ENCODE results near the gene ZNF750.

The ZNF750 gene

GRCh38 chr17:82789051-82789592, 50.7 kb downstream of the ZNF750 start:
- Histone ChIP-seq H3K27me3 (ENCODE audit: low read length) (no peaks in the 10 kb centered on the region), H3K4me2 (ENCODE audit: low read depth, low read length, poor library complexity, severe bottlenecking) (no peak overlapping the region), H3K4me3 (ENCODE audit: insufficient read depth, low read length, poor library complexity, severe bottlenecking) (no peak overlapping the region), H3K27ac (ENCODE audit: low read depth, low read length) (no peak overlapping the region), H3K9me2 (replicated peaks; ENCODE audit: insufficient read depth, low read length) (no peaks in the 10 kb centered on the region), H3K9ac (ENCODE audit: low read length) (no peak overlapping the region), H4K20me1 (ENCODE audit: low read depth, low read length) (no peaks in the 10 kb centered on the region), H3F3A (ENCODE audit: insufficient read depth) (no peaks in the 10 kb centered on the region), H3K79me2 (ENCODE audit: insufficient read depth, low read length) (peaks cover under 1% of the 10 kb centered on the region; the same call in 1 of the 2 replicates), H3K36me3 (ENCODE audit: low read length) (no peaks in the 10 kb centered on the region), H2AFZ (ENCODE audit: low read depth, low read length, severe bottlenecking) (no peak overlapping the region), H3K9me3 (ENCODE audit: insufficient read depth, low read length) (no peaks in the 10 kb centered on the region)
- no peak for TF ChIP-seq EZH2phosphoT487 (conservative IDR thresholded peaks at IDR 0.05; ENCODE audit: low read length)
- TF ChIP-seq, protein P1, sequence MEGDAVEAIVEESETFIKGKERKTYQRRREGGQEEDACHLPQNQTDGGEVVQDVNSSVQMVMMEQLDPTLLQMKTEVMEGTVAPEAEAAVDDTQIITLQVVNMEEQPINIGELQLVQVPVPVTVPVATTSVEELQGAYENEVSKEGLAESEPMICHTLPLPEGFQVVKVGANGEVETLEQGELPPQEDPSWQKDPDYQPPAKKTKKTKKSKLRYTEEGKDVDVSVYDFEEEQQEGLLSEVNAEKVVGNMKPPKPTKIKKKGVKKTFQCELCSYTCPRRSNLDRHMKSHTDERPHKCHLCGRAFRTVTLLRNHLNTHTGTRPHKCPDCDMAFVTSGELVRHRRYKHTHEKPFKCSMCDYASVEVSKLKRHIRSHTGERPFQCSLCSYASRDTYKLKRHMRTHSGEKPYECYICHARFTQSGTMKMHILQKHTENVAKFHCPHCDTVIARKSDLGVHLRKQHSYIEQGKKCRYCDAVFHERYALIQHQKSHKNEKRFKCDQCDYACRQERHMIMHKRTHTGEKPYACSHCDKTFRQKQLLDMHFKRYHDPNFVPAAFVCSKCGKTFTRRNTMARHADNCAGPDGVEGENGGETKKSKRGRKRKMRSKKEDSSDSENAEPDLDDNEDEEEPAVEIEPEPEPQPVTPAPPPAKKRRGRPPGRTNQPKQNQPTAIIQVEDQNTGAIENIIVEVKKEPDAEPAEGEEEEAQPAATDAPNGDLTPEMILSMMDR (IDR thresholded peaks at IDR 0.05; ENCODE audit: insufficient read depth, low read length, poor library complexity, severe bottlenecking), result no peak

DNA sequence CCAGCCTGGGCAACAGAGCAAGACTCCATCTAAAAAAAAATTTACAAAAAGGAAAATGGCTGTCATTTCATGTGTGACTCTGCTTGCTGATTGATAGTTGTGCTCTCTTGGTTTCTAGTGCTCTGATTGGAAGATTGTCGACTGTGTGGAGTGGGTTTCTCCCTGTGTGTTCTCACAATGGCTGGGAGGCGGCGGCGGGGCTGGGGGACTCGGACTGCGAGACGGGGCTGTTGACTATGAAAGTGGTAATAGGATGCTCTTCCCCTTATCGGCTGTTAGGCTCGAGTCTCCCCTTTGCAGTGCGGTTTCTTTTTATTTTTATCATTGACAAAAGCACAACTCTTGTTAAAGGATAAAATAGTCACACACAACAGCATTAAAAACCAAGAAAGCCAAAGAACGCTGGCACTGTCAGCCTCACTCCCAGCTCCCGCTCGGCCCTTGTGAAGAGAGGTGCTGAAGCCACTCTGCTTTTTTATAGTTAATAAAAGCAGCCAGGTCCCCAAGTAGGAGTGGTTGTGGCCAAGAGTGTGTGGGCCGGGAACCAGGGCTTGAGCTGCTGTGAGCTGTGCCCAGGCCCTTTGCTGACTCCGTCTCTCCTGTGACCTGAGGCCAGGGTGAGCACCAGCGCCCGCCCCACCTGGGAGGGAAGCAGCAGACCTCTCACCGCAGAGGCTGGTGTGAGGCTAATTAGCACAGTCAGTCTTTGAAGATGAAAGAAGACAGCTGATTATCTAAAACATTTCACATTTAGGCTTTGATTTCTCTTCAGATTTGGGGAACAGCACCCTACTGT, 51.4 kb downstream of the ZNF750 start:
- H2AFZ ChIP-seq (ENCODE audit: low read depth, low read length, severe bottlenecking), result no peak overlapping the region
- H3K4me3 ChIP-seq (ENCODE audit: insufficient read depth, low read length, poor library complexity, severe bottlenecking), result no peak overlapping the region
- no peak overlapping the region for H3K27ac ChIP-seq (ENCODE audit: low read depth, low read length)
- no peaks in the 10 kb centered on the region for H3K36me3 ChIP-seq (ENCODE audit: low read length)
- no peaks in the 10 kb centered on the region for H3K27me3 ChIP-seq (ENCODE audit: low read length)
- no peak overlapping the region for H3K9ac ChIP-seq (ENCODE audit: low read length)
- H4K20me1 ChIP-seq (ENCODE audit: low read depth, low read length), result no peaks in the 10 kb centered on the region
- no peak overlapping the region for H3K4me2 ChIP-seq (ENCODE audit: low read depth, low read length, poor library complexity, severe bottlenecking)
- H3K9me2 ChIP-seq (replicated peaks; ENCODE audit: insufficient read depth, low read length), result no peaks in the 10 kb centered on the region
- TF ChIP-seq, protein P1 (IDR thresholded peaks at IDR 0.05; ENCODE audit: insufficient read depth, low read length, poor library complexity, severe bottlenecking), result no peak
- no peak for TF ChIP-seq EZH2phosphoT487 (conservative IDR thresholded peaks at IDR 0.05; ENCODE audit: low read length)
- H3K9me3 ChIP-seq (ENCODE audit: insufficient read depth, low read length), result no peaks in the 10 kb centered on the region
- no peaks in the 10 kb centered on the region; the same call in 1 of the 2 replicates for H3K79me2 ChIP-seq (ENCODE audit: insufficient read depth, low read length)
- no peaks in the 10 kb centered on the region for H3F3A ChIP-seq (ENCODE audit: insufficient read depth)

DNA sequence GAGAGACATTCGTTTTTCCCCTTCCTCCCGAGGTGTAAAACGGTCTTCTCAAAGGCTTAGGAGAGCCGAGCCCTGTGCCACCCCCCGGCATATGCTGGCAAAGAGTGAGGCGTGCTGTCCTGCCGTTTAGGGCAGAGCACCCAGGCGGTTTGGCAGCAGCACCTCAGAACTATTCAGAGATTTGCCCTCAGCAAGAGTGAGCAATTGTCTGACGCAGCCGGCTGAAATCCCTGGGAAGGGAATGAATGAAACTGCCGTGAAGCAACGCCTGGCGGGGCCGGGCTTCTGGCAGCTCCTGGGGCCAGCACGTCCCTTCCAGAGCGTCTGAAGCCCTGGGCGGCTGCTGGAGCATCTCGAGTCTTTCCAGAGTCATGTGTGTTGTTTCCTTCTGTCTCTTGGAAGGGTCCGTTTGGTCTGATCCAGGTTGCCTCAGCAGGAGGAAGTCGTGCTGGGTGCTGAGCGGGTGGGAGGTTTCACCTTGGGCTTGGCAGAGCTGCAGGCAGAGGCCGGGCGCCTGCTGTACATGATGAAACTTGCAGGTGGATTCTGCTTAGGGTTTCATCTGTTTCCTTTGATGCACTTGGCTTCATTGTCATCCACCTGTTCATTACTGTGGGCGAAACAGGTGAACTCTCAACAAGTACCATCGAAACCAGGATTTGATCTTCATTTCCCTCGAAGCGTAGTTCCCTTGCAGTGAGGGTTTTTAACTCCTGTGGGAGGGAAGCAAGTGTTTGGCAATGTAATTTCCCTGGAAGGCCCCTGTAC, 52.6 kb downstream of the ZNF750 start:
- Histone ChIP-seq H4K20me1 (ENCODE audit: low read depth, low read length) (no peaks in the 10 kb centered on the region), H3K27me3 (ENCODE audit: low read length) (no peaks in the 10 kb centered on the region), H3K9me2 (replicated peaks; ENCODE audit: insufficient read depth, low read length) (no peaks in the 10 kb centered on the region), H3K9me3 (ENCODE audit: insufficient read depth, low read length) (no peaks in the 10 kb centered on the region), H3K27ac (ENCODE audit: low read depth, low read length) (no peak overlapping the region), H3F3A (ENCODE audit: insufficient read depth) (no peaks in the 10 kb centered on the region), H3K9ac (ENCODE audit: low read length) (no peak overlapping the region), H3K79me2 (ENCODE audit: insufficient read depth, low read length) (no peaks in the 10 kb centered on the region; the same call in 1 of the 2 replicates), H2AFZ (ENCODE audit: low read depth, low read length, severe bottlenecking) (no peak overlapping the region), H3K4me3 (ENCODE audit: insufficient read depth, low read length, poor library complexity, severe bottlenecking) (no peak overlapping the region), H3K4me2 (ENCODE audit: low read depth, low read length, poor library complexity, severe bottlenecking) (no peak overlapping the region), H3K36me3 (ENCODE audit: low read length) (no peaks in the 10 kb centered on the region)
- TF ChIP-seq EZH2phosphoT487 (conservative IDR thresholded peaks at IDR 0.05; ENCODE audit: low read length), result no peak
- TF ChIP-seq, protein P1 (IDR thresholded peaks at IDR 0.05; ENCODE audit: insufficient read depth, low read length, poor library complexity, severe bottlenecking), result no peak

Measured in SU-DHL-6 (cell line).